K562 (cell line): ENCODE data around the gene TMC8. TPM values are rescaled to one million over a fixed set of nuclear protein-coding genes. Genes with fewer than 3 reads are reported as not detected.

ENCODE experiments used
- HCFC1 ChIP-seq: IDR thresholded peaks from 2 replicates; pipeline ENCODE4 v1.6.1; 2012; ENCODE audit warnings: low read depth, low read length, improper control_type of control experiment
- NR1H2 ChIP-seq: sonication (generic); formaldehyde crosslinking; IDR thresholded peaks from 2 replicates; pipeline ENCODE4 v1.4.0; 2020; ENCODE audit warnings: mild to moderate bottlenecking, missing genetic modification reagents
- RCOR1 ChIP-seq, 2 experiments: IDR thresholded peaks; 2 replicates each; pipeline ENCODE4 v1.6.1; 2012; ENCODE audit warnings: low read depth in 2 of 2, low read length in 2 of 2, borderline replicate concordance in 1 of 2, improper control_type of control experiment in 1 of 2
- SIN3B ChIP-seq: fragments of 450-650 bp; IDR thresholded peaks from 2 replicates; pipeline ENCODE4 v1.6.1; 2017; ENCODE audit warnings: low read depth, mild to moderate bottlenecking, moderate library complexity
- SPI1 ChIP-seq: IDR thresholded peaks from 2 replicates; pipeline ENCODE4 v1.6.1; 2011; ENCODE audit warnings: low read depth, low read length, control low read depth, borderline replicate concordance
- YY1 ChIP-seq, 3 experiments: IDR thresholded peaks; 2 replicates each; pipeline ENCODE4 v1.6.1; 2011; ENCODE audit warnings: low read length in 2 of 3, mild to moderate bottlenecking in 2 of 3, moderate library complexity in 2 of 3, borderline replicate concordance in 1 of 3, control low read depth in 1 of 3, low read depth in 1 of 3; ENCODE audit not compliant: insufficient read depth in 3 of 3, insufficient replicate concordance in 2 of 3, control insufficient read depth in 1 of 3, insufficient read length in 1 of 3; ENCODE audit errors: extremely low read depth in 1 of 3
- ZNF217 ChIP-seq: sonication (generic); formaldehyde crosslinking; IDR thresholded peaks from 2 replicates; pipeline ENCODE4 v1.8.0; 2022; ENCODE audit warnings: mild to moderate bottlenecking, missing genetic modification reagents
- polyA plus RNA-seq, 8 experiments: library from polyadenylated mRNA; depleted of rRNA in 4 of 8; stranded (reverse) in 5 of 8; unstranded in 3 of 8; fragments of >200 nt; fragmentation: Nextera tagmentation in 2 of 8; fragmentation: Illumina TruSeq in 1 of 8; extraction: Ambion mirVana in 2 of 8; extraction: Trizol in 1 of 8; gene quantifications; 2 replicates each; pipeline versions ENCODE4 v1.2.1 to v1.2.3, GENCODE V29; 2011 to 2014; ENCODE audit warnings: inconsistent platforms in 1 of 8, missing spikeins in 1 of 8
- total RNA-seq, 7 experiments: library from RNA; depleted of rRNA in 6 of 7; stranded (reverse); fragments of >200 nt in 6 of 7; fragmentation: Illumina TruSeq in 2 of 7; extraction: Trizol in 2 of 7; gene quantifications; 2 replicates each; pipeline versions ENCODE4 v1.2.1 to v1.2.3, GENCODE V29; 2011 to 2021; ENCODE audit warnings: low replicate concordance in 1 of 7
- TF ChIP-seq, protein P1 (sequence below): fragments of 450-650 bp; IDR thresholded peaks from 2 replicates; pipeline ENCODE4 v1.6.1; 2017; ENCODE audit warnings: antibody characterized with exemption, mild to moderate bottlenecking
- TF ChIP-seq, protein P2 (sequence below): fragments of 250-450 bp; sonication (Bioruptor Pico); IDR thresholded peaks from 2 replicates; pipeline ENCODE4 v1.8.0; 2021; ENCODE audit warnings: borderline replicate concordance, mild to moderate bottlenecking, moderate library complexity; ENCODE audit not compliant: poor library complexity, severe bottlenecking
- TF ChIP-seq, protein P3 (sequence below): fragments of 250-450 bp; sonication (Bioruptor Pico); IDR thresholded peaks from 2 replicates; pipeline ENCODE4 v1.5.0; 2020; ENCODE audit warnings: mild to moderate bottlenecking, borderline replicate concordance

TMC8 gene
- total and polyA plus RNA-seq, 9 of the 15 experiments (the other 6 are each of a cell fraction or from before 2014, with no cell fraction given) = 0.13 to 10.9 (median 2.8) TPM

DNA sequence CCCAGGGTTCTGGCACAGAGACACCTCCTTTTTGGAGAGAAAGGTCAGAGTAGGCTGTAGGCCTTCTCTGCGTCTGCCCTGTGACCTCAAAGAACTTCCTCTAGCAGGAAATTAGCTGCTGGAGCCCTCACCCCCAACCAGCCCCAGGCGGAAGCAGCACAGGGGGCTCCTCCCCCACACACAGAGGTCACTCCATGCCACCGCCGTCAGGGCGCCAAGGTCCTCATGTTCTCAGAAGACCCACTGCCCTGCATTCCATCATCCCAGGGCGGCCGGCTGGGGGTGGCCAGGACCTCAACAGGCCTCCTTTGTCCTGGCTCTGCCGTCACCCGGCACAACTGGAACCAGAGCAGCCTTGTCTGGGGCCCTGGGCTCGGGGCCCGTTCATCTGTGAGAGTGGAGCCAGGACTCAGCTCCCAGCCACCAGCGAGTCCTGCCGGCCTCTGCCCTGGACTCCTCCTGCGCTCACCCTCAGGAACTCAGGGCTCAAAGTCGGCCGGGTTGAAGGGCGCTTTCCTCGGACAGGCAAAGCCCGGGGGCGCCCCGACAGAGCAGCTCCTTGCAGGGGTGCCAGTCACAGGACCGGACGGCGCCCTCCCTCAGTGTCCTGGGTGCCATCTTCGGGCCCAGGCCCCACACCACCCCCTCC is 3.2 kb upstream of the TMC8 start (continued):
- TF ChIP-seq, protein P1, sequence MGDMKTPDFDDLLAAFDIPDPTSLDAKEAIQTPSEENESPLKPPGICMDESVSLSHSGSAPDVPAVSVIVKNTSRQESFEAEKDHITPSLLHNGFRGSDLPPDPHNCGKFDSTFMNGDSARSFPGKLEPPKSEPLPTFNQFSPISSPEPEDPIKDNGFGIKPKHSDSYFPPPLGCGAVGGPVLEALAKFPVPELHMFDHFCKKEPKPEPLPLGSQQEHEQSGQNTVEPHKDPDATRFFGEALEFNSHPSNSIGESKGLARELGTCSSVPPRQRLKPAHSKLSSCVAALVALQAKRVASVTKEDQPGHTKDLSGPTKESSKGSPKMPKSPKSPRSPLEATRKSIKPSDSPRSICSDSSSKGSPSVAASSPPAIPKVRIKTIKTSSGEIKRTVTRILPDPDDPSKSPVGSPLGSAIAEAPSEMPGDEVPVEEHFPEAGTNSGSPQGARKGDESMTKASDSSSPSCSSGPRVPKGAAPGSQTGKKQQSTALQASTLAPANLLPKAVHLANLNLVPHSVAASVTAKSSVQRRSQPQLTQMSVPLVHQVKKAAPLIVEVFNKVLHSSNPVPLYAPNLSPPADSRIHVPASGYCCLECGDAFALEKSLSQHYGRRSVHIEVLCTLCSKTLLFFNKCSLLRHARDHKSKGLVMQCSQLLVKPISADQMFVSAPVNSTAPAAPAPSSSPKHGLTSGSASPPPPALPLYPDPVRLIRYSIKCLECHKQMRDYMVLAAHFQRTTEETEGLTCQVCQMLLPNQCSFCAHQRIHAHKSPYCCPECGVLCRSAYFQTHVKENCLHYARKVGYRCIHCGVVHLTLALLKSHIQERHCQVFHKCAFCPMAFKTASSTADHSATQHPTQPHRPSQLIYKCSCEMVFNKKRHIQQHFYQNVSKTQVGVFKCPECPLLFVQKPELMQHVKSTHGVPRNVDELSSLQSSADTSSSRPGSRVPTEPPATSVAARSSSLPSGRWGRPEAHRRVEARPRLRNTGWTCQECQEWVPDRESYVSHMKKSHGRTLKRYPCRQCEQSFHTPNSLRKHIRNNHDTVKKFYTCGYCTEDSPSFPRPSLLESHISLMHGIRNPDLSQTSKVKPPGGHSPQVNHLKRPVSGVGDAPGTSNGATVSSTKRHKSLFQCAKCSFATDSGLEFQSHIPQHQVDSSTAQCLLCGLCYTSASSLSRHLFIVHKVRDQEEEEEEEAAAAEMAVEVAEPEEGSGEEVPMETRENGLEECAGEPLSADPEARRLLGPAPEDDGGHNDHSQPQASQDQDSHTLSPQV = peak; percentile 88
- TF ChIP-seq YY1 (IDR thresholded peaks at IDR 0.05; ENCODE audit: borderline replicate concordance in 1 of 3, control insufficient read depth in 1 of 3, extremely low read depth in 1 of 3, insufficient read depth in 3 of 3, insufficient read length in 1 of 3, insufficient replicate concordance in 2 of 3, low read depth in 1 of 3, low read length in 2 of 3) (peak in 1 of 3 experiments; percentile 29), ZNF217 (CRISPR knock-in tag) (no peak), RCOR1 (IDR thresholded peaks at IDR 0.05; ENCODE audit: borderline replicate concordance in 1 of 2, low read depth in 2 of 2, low read length in 2 of 2) (peak in 1 of 2 experiments; percentile 38; a peak in 1 of 4 replicates), SIN3B (no peak), HCFC1 (no peak), NR1H2 (CRISPR knock-in tag) (no peak), SPI1 (no peak)
- TF ChIP-seq, protein P2, sequence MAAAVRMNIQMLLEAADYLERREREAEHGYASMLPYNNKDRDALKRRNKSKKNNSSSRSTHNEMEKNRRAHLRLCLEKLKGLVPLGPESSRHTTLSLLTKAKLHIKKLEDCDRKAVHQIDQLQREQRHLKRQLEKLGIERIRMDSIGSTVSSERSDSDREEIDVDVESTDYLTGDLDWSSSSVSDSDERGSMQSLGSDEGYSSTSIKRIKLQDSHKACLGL (CRISPR knock-in tag) = no peak
- TF ChIP-seq, protein P3, sequence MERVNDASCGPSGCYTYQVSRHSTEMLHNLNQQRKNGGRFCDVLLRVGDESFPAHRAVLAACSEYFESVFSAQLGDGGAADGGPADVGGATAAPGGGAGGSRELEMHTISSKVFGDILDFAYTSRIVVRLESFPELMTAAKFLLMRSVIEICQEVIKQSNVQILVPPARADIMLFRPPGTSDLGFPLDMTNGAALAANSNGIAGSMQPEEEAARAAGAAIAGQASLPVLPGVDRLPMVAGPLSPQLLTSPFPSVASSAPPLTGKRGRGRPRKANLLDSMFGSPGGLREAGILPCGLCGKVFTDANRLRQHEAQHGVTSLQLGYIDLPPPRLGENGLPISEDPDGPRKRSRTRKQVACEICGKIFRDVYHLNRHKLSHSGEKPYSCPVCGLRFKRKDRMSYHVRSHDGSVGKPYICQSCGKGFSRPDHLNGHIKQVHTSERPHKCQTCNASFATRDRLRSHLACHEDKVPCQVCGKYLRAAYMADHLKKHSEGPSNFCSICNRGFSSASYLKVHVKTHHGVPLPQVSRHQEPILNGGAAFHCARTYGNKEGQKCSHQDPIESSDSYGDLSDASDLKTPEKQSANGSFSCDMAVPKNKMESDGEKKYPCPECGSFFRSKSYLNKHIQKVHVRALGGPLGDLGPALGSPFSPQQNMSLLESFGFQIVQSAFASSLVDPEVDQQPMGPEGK (CRISPR knock-in tag) = 0 out of 2 replicates have a peak, but pooled peaks have one; percentile 57
